Skeletal muscle satellite cell (primary cell): Measurements from ENCODE around the gene MTFMT.
A peak's percentile ranks its signal among the peaks of the same experiment; 100 is the strongest.

ENCODE experiments used
- H3K27me3 ChIP-seq: 2 replicates; pipeline ENCODE4 v1.7.0; 2013; ENCODE audit warnings: low read length; ENCODE audit not compliant: control insufficient read depth, insufficient read depth
- H3K36me3 ChIP-seq: 2 replicates; pipeline ENCODE4 v1.7.0; 2013; ENCODE audit warnings: mild to moderate bottlenecking, control low read depth, low read length; ENCODE audit not compliant: insufficient read depth
- H3K4me1 ChIP-seq: 2 replicates; pipeline ENCODE4 v1.7.0; 2013; ENCODE audit warnings: low read length; ENCODE audit not compliant: control insufficient read depth, insufficient read depth
- H3K4me2 ChIP-seq: 2 replicates; pipeline ENCODE4 v1.7.0; 2013; ENCODE audit warnings: mild to moderate bottlenecking, low read length
- H3K4me3 ChIP-seq: 2 replicates; pipeline ENCODE4 v1.7.0; 2013; ENCODE audit warnings: low read length
- H3K9ac ChIP-seq: 2 replicates; pipeline ENCODE4 v1.7.0; 2013; ENCODE audit warnings: mild to moderate bottlenecking, low read depth, low read length, moderate library complexity
- H3K9me3 ChIP-seq: replicated peaks from 2 replicates; pipeline ENCODE4 v1.7.0; 2013; ENCODE audit warnings: mild to moderate bottlenecking, control low read depth, low read length

MTFMT gene

DNA sequence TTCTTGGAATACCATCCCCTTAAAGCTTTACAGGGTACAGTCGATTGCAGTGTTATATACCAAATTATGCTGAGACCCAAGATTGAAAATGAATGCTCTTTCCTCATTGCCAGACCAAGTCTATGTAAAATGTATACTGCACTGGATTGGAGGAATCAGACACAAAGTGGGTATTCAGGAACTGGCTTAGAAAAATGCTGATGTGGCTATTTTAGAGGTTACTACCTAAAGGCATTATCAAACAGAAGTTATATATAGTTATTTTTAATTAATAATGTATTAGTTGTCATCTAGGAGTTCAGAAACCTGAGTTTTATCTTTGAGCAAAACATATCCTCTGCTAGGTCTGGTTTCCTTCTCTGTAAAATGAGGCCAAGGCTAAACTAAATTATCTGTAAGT, 36.1 kb downstream of the MTFMT start:
- Histone ChIP-seq H3K36me3 (no peaks in the 10 kb centered on the region), H3K4me2 (no peak overlapping the region), H3K4me1 (peaks cover 5% of the 10 kb centered on the region), H3K9me3 (no peaks in the 10 kb centered on the region), H3K27me3 (no peaks in the 10 kb centered on the region), H3K9ac (no peak overlapping the region), H3K4me3 (no peak overlapping the region)

DNA sequence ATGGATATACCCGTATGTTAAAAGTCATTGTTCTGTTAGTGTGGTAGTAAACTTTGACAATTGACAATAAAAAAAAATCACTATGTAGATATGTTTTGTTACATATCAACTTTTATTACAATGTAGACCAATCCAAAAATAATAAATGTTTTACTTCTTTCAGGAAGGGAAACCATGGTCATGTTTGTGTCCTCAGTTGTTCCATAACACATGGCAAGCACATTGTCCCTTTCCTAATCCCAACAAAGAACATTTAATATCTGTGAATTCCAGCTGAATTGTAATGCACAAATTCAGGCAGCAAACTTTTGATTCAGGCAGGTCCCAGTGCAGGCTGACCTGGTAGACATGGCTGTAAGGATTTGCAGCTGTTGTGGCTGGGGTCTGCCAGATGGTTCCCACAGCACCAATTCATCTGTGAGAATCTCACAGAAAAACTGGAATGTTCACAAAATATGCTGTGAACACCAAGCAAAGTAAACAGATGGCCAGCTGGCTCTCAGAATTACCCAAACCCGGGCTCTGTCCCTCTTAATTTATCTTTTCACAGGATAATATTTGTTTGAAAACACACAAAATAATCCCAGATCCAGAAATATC, 37.8 kb downstream of the MTFMT start:
- Histone ChIP-seq H3K9me3 (no peaks in the 10 kb centered on the region), H3K4me2 (no peak overlapping the region), H3K9ac (no peak overlapping the region), H3K27me3 (no peaks in the 10 kb centered on the region), H3K4me3 (no peak overlapping the region), H3K36me3 (peaks cover 6% of the 10 kb centered on the region), H3K4me1 (peaks cover 14% of the 10 kb centered on the region)

DNA sequence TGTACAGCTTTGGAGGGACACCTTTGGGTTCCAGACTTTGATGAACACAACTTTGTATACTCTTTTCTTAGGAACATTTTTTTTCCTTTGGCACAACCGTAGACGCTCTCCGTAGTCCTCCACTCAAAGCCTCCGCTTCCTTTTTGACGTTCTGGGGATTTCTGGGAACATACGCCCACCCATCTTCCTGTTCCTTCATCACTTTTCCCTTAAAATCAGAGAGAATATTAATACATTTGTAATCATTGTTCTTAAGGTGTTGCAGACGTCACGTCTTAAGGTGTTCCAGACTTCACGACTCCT, 39.3 kb downstream of the MTFMT start:
- peak overlapping the region; percentile 96 for H3K4me2 ChIP-seq
- peak overlapping the region; percentile 98 for H3K9ac ChIP-seq
- H3K9me3 ChIP-seq, result no peaks in the 10 kb centered on the region
- H3K36me3 ChIP-seq, result peaks cover 6% of the 10 kb centered on the region
- H3K27me3 ChIP-seq, result no peaks in the 10 kb centered on the region
- peak overlapping the region; percentile 99 for H3K4me3 ChIP-seq
- H3K4me1 ChIP-seq, result peaks cover 22% of the 10 kb centered on the region

DNA sequence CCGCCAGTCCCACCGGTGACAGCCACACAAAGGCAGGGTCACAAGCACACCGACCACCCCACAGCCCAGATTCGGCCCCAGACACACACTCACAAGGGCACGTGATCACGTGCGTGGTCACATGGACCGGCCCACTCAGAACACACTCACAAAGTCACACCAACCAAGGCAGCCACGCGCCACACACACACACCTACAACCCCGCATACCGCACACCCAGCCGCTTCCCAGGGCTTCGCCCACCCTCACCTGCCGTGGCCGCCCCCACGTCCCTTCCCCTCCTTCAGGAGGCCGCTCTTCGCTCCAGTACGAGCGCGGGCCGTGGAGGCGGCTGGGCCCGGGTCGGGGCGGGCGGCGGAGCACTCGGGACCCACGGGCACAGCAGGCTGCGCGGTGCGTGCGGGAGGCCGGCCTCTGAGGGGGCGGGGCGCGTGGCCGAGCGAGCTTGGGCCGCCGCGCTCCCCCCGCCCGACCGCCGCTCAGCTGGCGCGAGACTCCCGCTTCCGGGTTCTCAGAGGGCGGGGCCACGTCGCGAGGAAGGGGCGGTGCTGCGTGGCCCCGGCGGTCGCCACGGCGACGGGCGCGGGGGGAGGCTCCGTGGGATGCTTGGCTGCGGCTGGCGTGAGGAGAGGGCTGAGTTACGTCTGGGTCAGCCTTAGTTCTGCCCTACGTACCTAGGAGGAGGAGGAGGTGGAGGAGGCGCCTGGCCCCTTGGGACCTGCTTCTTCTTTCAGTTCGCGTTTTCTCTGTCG, 39.8 kb downstream of the MTFMT start, which contains the start of gene SPG21:
Gene SPG21 (minus strand): TSS at position 499 of the 752 bp plus-strand sequence. CDS start 6,345 bp downstream, outside the sequence.
- Histone ChIP-seq H3K4me2 (peak within 1 kb of the TSS; percentile 96), H3K4me1 (peaks cover 25% of the 10 kb centered on the region), H3K9me3 (no peaks in the 10 kb centered on the region), H3K36me3 (peaks cover 6% of the 10 kb centered on the region), H3K27me3 (no peaks in the 10 kb centered on the region), H3K4me3 (peak within 1 kb of the TSS; percentile 99), H3K9ac (peak within 1 kb of the TSS; percentile 98)

DNA sequence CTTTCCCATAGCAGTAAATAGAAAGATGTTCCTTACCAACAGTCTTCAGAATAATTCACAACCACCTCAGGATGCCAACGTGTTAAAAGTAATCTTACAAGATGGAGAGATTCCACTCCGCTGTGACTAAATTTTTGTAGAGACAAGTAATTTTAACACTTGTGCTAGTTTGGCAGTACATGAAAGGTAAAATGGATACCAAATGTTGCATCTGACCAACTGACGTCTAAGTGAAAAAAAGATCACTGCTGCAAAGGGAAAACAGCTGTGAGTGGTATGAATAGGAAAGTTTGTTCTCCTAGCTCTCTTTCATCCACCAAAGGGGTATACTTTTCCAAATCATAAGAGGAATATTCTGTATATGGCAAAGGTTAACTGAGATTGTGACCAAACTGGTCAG, 42.3 kb downstream of the MTFMT start:
- Histone ChIP-seq H3K36me3 (peaks cover 21% of the 10 kb centered on the region), H3K4me2 (peak overlapping the region; percentile 56), H3K4me1 (peaks cover 26% of the 10 kb centered on the region), H3K4me3 (peak overlapping the region; percentile 1), H3K27me3 (no peaks in the 10 kb centered on the region), H3K9ac (no peak overlapping the region), H3K9me3 (no peaks in the 10 kb centered on the region)

DNA sequence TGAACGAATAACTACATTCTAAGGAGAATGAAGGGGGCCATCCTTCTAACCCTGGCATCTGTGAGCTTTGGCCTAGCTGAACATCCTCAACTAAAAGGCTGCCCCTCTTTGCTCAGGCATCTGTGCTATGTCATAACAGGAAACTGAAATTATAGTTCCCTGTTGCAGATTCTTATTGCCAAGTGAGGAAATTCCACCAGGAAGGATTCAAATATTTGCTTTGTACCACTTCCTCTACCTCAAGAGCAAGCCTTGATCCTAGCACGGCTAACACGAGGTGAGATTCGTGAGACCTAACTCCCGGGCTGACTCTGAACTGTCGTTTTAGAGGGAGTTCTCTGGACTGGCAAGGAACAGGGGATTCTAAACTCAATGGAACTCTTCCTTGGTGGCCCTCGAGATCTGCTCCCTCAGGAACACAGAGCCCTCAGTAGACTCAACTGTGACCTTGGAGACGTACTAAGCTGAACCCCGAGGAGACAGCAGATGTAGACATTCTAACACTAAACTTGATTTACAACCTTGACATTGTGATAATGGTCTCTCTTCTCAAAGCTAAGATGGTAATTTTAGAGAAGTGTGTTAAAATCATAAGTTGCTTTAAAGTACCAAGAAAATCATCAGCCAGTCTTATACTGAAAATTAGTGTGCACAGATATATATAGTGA, 43.9 kb downstream of the MTFMT start:
- Histone ChIP-seq H3K4me2 (peak overlapping the region; percentile 64), H3K36me3 (peaks cover 25% of the 10 kb centered on the region), H3K4me3 (peak overlapping the region; percentile 26), H3K27me3 (no peaks in the 10 kb centered on the region), H3K9ac (peak overlapping the region; percentile 31), H3K9me3 (no peaks in the 10 kb centered on the region), H3K4me1 (peaks cover 26% of the 10 kb centered on the region)

DNA sequence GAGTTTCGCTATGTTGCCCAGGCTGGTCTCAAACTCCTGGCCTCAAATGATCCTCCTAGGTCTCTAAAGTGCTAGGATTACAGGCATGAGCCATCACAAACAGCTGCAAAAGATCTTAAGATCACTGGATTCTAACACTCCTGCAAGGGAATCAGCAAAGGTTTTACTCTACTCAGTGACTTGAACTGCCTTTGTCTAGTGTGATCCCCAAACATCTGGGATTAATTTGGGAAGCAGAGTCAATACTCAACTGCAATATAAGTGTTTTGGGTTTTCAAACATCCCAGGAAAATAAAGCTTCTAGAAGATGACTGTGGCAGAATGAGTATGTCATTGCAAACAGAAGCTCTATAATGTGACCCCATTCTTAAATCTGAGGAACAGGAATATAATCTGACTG, 47.0 kb downstream of the MTFMT start:
- peaks cover 46% of the 10 kb centered on the region for H3K36me3 ChIP-seq
- H3K27me3 ChIP-seq, result no peaks in the 10 kb centered on the region
- peaks cover 22% of the 10 kb centered on the region for H3K4me1 ChIP-seq
- H3K4me3 ChIP-seq, result no peak overlapping the region
- no peak overlapping the region for H3K4me2 ChIP-seq
- H3K9me3 ChIP-seq, result no peaks in the 10 kb centered on the region
- no peak overlapping the region for H3K9ac ChIP-seq

DNA sequence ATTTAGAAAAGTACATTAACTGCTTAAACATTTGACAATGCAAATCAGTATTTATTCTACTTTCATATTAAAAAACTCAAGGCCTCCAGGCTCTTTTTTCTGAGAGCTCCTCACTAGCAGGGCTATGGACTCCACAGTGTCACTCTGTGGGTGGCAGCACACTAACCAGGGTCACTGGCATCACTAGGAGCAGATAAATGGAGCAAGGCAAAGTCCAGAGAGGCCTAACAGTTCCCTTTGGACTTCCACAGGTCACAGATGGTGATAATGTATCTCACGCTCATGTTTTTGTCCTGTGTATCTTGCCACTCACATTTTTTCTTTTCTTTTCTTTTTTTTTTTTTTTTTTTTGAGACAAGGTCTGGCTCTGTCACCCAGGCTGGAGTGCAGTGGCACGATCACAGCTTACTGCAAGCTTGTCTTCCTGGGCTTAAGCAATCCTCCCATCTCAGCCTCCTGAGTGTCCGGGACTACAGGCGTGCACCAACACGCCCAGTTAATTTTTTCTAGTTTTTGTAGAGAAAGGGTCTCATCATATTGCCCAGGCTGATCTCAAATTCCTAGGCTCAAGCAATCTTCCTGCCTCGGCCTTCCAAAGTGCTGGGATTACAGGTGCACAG, 47.5 kb downstream of the MTFMT start:
- Histone ChIP-seq H3K4me3 (no peak overlapping the region), H3K9ac (peak overlapping the region; percentile 11), H3K36me3 (peaks cover 41% of the 10 kb centered on the region), H3K4me2 (peak overlapping the region; percentile 71), H3K27me3 (no peaks in the 10 kb centered on the region), H3K4me1 (peaks cover 16% of the 10 kb centered on the region), H3K9me3 (no peaks in the 10 kb centered on the region)

DNA sequence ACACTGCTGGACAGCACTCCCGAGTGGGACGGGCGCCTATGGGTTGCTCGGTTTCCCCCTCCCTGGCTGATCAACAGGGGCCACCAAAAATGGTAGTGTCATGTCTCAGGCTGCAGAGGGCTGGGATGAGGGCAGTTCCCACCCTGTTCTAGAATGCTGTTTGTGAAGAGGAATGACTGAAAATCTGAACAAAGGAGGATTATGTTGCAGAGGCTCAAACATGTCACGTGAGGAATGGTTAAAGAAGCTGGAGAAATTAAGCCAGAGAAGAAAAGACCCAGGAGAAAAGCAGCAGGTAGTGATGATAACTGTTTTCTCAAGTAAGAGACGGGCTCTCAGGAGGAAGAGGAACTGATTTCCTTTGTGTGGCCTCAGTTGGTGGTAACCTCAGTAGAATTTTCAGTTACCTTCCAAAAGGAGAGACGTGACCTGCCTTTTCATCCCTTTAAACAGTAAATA, 50.2 kb downstream of the MTFMT start:
- Histone ChIP-seq H3K9ac (no peak overlapping the region), H3K4me3 (no peak overlapping the region), H3K9me3 (no peaks in the 10 kb centered on the region), H3K4me1 (peaks cover 4% of the 10 kb centered on the region), H3K36me3 (peaks cover 59% of the 10 kb centered on the region), H3K4me2 (no peak overlapping the region), H3K27me3 (no peaks in the 10 kb centered on the region)

DNA sequence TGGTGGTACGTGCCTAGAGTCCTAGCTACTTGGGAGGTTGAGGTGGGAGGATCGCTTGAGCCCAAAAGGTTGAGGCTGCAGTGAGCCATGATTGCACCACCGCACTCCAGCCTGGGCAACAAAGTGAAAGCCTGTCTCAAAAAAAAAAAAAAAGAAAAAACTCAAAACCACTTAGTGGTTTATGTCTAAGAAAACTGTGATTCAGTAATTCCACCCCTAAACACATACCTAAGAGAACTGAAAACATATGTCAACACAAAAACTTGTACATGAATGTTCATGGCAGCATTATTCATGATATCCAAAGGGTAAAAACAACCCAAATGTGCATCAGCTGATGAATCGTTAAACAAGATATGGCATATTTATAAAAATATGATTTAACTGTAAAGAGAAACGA, 54.0 kb downstream of the MTFMT start:
- no peak overlapping the region for H3K4me3 ChIP-seq
- no peak overlapping the region for H3K9ac ChIP-seq
- H3K4me2 ChIP-seq, result no peak overlapping the region
- peaks cover 56% of the 10 kb centered on the region for H3K36me3 ChIP-seq
- H3K4me1 ChIP-seq, result no peaks in the 10 kb centered on the region
- no peaks in the 10 kb centered on the region for H3K9me3 ChIP-seq
- H3K27me3 ChIP-seq, result no peaks in the 10 kb centered on the region

DNA sequence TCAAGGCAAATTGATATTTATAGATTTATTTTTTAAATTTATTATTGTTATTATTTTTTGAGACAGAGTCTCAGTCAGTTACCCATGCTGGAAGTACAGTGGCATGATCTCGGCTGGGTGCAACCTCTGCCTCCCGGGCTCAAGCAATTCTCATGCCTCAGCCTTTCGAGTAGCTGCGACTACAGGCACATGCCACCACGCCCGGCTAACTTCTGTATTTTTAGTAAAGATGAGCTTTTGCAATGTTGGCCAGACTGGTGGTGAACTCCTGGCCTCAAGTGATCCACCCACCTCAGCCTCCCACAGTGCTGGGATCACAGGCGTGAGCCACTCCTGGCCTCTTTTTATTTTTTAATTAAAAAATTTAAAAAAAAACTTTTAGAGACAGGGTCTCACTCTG, 58.7 kb downstream of the MTFMT start:
- no peaks in the 10 kb centered on the region for H3K27me3 ChIP-seq
- H3K4me2 ChIP-seq, result no peak overlapping the region
- H3K4me3 ChIP-seq, result no peak overlapping the region
- H3K4me1 ChIP-seq, result no peaks in the 10 kb centered on the region
- H3K9me3 ChIP-seq, result no peaks in the 10 kb centered on the region
- peaks cover 49% of the 10 kb centered on the region for H3K36me3 ChIP-seq
- no peak overlapping the region for H3K9ac ChIP-seq
